Metanephros (tissue), 1 donor: ENCODE results near the gene DACH1. TPM values are rescaled to one million over a fixed set of nuclear protein-coding genes. Genes with fewer than 3 reads are reported as not detected.

Source experiments
- total RNA-seq: library from RNA; depleted of rRNA; stranded (reverse); fragments of >200 nt; gene quantifications from one replicate; pipeline ENCODE4 v1.2.3, GENCODE V29; 2014

The DACH1 gene
- 54.5 TPM for total RNA-seq

DNA sequence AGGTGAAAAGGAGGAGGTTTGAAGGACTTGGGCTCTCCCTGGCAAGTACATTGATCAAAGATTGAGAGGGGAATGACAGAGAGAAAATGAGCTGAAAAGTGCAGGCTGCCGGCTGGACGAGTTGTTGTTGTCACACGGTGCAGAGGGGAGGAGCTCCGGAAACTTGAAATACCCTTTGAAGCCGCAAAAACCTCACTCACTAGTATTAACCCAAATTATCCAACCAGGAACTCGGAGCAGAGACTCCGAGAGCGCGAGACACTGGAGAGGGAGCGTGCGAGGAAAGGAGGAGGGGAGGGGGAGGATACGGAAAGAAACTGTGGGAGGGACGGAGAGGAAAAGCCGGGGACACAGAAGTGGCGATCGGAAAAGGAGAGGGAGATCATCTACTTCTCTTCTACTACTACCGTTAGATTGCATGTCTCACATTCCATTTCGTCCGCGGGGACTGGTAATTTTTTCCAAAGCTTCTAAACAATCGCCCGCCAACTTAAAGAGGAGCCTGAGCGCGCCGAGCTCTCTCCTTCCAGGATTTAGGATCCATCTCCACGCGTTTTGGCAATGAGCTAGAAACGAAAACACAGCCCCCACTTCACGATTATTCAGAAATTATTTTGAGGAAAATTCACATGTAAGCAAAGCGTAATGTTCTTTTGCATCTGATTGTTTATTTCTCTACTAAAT, at the start of gene DACH1:
Gene DACH1, minus strand, starts transcription at position 74 of the 684 bp plus-strand sequence.

